ENCODE results near the gene UCN2.
A peak's percentile ranks its signal among the peaks of the same experiment; 100 is the strongest.
"Not testable (repeated sequence)": the region's sequence is repeated elsewhere in the genome, so short reads cannot be mapped to it uniquely, and the experiment has no call there.

The UCN2 gene

DNA sequence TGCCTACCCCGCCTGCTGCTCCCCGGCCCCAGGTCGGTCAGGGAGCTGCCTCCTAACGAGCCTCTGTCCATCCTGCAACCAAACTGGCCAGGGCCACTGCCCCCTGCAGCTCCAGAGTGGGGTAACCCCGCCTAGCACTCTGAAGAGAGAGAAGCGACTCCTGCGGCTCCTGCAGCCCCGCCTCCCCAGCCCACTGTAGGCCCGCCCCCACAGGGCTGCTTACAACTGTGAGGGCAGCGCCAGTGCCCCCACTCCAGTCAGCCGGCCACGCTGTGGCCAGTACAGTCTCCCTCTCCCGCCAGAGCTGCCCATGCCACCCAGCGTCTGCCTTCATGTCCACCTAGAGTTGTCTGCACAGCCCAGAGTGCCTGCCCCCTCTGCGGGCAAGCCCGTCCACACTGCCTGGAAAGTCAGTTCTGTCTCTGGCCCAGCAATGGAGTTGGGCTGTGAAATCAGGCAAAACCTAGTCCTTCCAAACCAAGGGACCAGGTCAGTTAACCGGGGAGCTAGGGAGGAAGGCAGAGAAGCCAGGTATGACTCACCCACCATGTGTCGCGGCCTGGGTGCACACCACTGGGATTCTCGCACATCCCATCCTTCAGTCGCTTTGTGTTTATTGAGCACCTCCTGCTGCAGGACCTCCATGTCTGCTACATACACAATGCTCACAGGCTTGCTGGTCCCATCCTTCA is 2.4 kb downstream of the UCN2 start:
- DNase-seq (ENCODE audit: low read depth), result no peak

GRCh38 chr3:48560648-48561018 is 2.9 kb downstream of the UCN2 start:
- no peak for DNase-seq (ENCODE audit: low read depth)

DNA sequence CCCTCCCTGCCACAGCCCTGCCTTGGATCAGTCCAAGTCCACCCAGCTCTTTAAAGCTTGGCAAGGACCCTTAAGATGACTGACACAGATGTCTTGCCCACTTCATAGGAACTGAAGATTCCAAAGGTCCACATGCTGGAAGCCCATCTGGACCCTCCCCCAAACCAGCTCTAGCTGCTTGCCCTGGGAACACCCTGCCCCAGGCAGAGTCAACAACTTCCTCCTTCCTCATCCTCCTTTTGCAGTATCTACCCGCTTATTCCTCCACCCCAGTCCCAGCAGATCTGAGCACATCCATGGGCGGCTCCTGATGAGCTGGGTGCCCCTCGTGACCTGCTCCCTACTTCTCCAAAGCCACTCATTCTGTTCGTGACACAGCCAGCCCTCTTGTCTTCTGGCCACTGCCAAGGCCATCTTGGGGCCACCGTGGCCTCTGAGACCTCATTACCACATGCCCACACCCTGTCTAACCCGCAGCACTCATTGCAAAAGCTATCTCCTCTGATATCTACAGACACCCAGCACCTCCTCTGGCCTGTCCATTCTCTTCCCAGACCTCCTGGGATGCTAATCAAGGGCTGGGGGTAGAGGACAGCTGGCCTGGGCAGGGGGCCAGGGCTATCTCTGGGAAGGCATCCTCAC is 5.0 kb downstream of the UCN2 start:
- no peak for DNase-seq (ENCODE audit: low read depth)

DNA sequence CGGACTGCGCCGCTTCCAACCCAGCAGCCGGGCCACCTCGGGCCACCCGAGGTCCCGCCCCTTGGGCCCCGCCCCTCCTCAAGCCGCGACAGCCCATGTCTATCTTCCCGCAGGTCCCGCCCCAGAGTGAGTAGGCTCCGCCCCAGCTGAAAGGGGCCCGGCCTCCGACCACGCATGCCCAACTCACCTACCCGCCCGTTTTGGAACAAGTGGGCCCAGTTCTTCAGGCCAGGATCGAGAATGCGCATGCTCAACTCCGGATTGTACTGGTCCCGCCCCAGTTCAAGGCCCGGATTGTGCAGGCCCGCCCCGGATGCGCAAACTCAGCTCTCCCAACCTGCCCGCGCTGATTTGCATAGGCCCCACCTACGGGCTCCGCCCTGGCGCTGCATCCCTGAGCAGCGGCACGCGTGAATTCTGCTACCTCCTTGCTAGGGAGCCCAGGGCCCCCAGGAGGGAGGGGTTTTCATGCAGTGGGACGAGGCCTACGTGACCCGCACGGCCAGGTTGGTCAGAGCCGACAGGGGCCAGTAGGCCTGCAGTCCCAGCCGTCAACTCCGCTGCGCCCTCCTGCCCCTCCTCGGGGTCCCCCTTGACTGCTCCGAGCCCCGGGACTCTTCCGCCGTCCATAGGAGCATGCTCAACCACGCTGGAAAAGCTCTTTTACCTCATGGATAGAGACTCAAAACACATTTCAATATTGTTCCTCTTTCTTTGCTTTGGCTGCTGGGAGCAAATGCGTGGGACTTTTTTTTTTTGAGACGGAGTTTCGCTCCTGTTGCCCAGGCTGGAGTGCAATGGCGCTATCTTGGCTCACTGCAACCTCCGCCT is 6.6 kb downstream of the UCN2 start, which contains the start of gene PFKFB4:
Gene PFKFB4 (minus strand): TSS at position 8 of the 831 bp plus-strand sequence. CDS start 26 bp downstream, outside the sequence.
- DNase-seq (ENCODE audit: low read depth), result peak; percentile 99

- no peak for DNase-seq (ENCODE audit: low read depth)
Measured at GRCh38 chr3:48555949-48556795, 7.4 kb downstream of the UCN2 start.

DNA sequence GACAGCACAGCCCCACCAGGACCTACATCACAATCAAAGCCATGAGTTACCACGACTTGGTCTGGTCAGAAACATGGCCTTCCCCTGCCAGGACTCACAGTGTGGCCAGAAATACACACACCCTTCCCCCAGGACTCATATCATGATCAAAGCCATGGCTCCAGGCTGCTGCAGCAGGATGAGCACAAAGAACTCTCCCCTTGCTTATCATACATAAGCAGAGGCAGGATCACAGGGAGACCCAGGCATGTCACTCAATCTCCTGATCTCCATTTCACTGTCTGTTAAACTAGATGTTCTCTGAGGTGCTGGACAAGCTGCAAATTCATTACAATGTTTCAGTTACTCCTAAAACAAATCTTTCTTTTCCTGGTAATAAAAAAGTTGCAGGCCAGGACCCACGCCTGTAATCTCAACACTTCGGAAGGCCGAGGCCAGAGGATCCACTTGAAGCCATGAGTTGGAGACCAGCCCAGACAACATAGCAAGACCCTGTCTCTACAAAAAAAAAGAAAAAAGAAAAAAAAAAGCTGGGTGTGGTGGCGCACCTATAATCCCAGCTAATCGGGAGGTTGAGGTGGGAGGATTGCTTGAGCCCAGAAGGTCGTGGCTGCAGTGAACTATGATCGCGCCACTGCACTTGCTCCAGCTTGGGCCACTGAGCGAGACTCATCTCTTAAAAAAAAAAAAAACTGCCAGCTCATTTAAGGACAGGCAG is 8.2 kb downstream of the UCN2 start:
- DNase-seq (ENCODE audit: low read depth), result no peak

DNA sequence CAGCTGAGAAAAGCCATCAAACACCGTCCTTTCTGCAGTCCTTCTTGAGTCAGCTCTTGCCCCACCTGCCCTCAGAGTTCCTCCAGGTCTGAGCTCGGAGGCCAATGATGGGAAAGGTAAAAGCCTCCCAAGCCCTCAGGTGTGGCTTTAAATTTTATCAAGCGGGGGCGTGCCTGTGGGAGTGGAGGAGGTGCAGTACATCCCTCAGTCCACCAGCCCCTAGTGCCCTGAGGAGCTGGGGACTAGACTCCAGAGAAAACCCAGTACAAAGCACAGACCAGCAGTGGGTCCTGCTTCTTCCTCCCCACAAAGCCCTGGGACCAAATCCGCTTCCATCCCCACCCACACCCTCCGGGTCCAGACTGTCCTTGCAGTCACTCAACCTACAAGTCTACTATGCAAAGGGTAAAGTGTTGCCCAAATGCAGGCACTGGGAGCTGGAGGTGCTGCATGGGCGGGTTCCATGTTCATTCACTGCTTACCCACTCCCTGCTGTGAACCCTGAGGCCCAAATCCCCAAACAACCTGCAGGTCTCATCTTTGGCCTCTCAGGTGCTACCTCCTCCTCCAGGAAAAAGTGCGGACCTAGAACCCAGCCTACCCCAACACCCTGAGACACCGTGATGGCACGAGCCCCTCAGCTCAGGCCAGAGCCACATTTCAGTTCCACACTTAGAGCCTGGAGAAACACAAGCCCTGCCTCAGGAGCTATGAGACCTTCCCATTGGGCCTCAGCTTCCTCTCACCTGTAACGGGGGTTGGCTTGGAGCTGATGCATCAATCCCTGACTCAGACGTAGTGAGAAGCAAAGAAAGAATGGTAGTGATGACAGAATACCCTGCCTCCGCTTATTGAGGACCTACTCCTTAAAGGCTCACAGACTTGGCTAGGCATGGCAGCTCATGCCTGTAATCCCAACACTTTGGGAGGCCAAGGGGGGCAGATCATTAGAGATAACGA is 9.4 kb downstream of the UCN2 start:
- DNase-seq (ENCODE audit: low read depth), result no peak

DNA sequence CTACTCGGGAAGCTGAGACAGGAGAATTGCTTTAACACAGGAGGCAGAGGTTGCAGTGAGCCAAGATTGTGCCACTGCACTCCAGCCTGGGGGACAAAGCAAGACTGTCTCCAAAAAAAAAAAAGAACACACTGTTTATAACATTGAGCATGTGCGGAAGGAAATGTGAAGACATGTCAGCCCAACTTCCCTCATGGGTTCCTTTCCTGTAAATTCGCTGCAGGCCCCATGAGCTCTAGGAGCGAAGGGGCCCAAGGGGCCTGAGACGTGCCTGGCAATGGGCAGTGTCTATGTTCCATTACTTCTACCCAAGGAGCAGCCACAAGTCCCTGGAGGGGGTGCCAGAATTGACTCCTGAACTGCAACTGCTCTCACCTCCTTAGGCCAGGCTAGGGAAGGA is 10.2 kb downstream of the UCN2 start:
- no peak for DNase-seq (ENCODE audit: low read depth)

DNA sequence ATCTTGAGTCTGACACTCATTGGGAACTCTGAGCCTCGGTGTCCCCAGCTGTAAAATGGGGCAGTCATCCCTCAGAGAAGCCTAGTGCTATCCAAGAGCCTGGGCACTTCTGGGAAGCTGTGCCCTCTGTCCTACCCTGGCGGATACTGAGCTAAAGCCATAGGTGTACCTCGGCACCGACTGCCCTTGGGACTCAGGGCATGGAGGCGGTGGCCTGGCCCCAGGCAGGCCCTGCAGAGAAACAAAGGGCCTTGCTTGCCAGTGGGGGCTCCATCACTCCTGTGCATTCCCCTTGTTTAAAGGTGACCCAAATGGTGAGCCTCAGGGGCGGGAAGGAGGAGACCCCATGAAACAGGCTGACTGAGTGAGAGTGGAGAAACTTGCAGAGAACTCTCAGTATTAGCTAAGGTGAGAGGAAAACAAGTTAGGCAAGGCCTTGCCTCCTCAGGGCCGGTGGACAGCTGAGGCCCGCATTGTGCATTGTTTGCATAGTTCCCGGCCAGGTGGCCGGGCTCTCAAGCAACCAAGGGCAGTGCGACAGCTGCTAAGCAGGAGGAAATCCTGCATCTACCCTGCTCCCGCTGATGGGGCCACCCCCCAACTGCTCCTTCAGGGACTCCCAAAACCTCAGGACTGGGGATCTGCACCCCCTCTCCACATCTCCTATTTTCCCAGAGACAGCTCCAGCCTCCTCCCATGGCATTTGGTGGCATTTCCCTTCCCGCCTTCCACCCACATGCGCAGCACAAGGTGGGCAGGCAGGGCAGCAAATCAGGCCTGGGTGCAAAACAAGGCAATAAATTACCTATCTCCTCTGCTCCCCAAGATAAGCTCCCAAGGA is 11.2 kb downstream of the UCN2 start:
- no peak for DNase-seq (ENCODE audit: low read depth)

DNA sequence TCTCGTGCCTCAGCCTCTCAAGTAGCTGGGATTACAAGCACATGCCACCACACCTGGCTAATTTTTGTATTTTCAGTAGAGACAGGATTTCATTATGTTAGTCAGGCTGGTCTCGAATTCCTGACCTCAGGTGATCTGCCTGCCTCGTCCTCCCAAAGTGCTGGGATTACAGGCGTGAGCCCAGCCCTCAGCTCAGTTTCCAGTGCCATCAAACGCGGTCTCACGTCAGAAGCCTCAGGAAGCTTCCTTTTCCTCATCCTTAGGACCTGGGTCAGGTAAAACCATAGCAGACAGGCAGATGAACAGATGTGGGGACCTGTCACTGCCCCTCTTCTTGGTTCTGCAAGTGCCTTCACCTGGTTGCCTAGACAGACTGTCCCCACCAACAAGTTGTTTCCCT is 11.9 kb downstream of the UCN2 start:
- DNase-seq (ENCODE audit: low read depth), result not testable (repeated sequence)

GRCh38 chr3:48548729-48549705 is 14.6 kb downstream of the UCN2 start:
- peak; percentile 74 for DNase-seq (ENCODE audit: low read depth)

- DNase-seq (ENCODE audit: low read depth), result no peak
Measured at GRCh38 chr3:48548126-48548525, 15.5 kb downstream of the UCN2 start.

DNA sequence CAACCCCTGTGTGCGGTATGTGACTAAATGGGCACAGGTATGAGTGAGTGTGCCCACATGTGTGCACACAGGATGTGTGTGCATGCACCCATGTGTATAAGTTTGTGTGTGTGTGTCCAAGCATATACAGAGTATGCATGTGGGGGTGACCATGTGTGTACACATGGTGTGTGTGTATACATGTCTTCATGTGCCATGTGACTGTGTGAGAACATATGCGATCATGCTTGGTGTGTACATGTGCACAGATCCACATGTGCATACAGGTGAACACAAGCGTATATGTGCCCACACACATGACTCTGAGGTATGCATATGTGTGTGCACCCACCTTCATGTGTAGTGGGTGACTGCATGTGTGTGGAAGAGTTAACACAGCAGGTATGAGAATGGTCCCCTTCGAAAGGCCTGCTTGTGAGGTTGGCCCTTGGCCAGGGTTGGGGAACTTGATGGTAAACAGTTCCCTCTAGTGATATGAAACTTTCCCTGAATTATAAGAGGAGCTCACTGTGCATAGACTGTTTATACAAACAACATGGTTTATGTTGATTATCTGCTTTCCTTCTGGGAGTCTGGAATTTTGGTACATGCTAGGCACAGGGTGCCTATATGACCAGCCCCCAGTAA is 17.3 kb downstream of the UCN2 start:
- no peak for DNase-seq (ENCODE audit: low read depth)

- no peak for DNase-seq (ENCODE audit: low read depth)
Measured at GRCh38 chr3:48544141-48544540, 19.4 kb downstream of the UCN2 start.

- DNase-seq (ENCODE audit: low read depth), result no peak
Measured at GRCh38 chr3:48543271-48543866, 20.2 kb downstream of the UCN2 start.

DNA sequence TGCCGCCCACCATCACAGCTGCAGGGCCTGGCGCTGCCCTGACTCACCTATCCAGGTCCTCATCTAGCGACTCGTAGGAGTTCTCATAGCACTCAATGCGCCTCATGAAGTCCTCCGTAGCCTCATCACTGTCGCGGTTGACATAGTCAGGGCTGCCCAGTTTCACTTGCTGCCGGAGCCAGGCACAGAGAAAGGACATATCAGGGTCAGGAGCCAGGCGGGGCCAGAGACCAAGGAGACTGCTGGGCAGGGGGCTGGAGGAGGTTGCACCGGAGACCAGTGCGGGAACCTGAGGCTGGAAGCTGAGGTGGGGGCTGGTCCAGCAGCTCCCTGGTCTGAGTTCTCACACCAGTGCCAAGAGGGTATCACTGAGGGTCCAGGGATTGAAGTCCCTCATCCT is 25.1 kb downstream of the UCN2 start:
- DNase-seq (ENCODE audit: low read depth), result no peak

- no peak for DNase-seq (ENCODE audit: low read depth)
Measured at GRCh38 chr3:48536785-48537184, 26.8 kb downstream of the UCN2 start.
